ENCODE results near the gene DAW1. TPM values are rescaled to one million over a fixed set of nuclear protein-coding genes. Genes with fewer than 3 reads are reported as not detected.

The DAW1 gene, protein sequence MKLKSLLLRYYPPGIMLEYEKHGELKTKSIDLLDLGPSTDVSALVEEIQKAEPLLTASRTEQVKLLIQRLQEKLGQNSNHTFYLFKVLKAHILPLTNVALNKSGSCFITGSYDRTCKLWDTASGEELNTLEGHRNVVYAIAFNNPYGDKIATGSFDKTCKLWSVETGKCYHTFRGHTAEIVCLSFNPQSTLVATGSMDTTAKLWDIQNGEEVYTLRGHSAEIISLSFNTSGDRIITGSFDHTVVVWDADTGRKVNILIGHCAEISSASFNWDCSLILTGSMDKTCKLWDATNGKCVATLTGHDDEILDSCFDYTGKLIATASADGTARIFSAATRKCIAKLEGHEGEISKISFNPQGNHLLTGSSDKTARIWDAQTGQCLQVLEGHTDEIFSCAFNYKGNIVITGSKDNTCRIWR
- polyA plus RNA-seq: under 1 TPM in 1 of 2 donors, not detected in 1; 0.01 TPM

DNA sequence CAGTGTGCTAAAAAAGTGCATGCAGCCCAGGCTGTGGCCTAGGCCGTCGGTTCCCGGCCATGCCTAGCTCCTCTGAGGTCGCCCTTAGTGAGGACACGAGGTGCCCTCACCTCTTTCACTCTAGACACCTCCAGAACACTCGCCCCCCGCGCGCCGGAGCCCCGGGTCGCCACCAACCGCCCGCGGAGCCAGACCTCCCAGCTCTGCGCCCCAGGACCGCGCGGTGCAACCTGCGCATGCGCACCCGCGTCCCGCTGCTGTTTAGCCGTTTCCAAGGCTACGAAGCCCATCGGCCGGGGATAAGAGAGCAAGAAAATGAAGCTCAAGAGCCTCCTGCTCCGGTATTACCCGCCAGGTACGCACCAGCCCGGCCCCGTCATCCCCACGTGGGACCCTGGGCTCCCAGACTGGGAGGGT lies at the start of gene DAW1:
DAW1 (plus strand) TSS at position 257 of the 417 bp plus-strand sequence; CDS start at position 316, 59 bp downstream.
- Histone ChIP-seq H3K4me3 (ENCODE audit: low read depth in 1 of 2, low read length in 2 of 2) (peak within 1 kb of the TSS in 1 of 2 donors; percentile 14), H3K9me3 (ENCODE audit: control insufficient read depth in 2 of 2, insufficient read depth in 1 of 2, low read depth in 1 of 2, low read length in 1 of 2) (no peaks in the 10 kb centered on the region), H3K36me3 (ENCODE audit: control insufficient read depth in 2 of 2, insufficient read depth in 2 of 2, low read length in 1 of 2) (no peaks in the 10 kb centered on the region), H3K4me1 (ENCODE audit: control insufficient read depth in 2 of 2, insufficient read depth in 2 of 2, low read length in 1 of 2) (peaks cover 4 to 5% of the 10 kb centered on the region in 2 donors), H3K27ac (ENCODE audit: low read depth in 2 of 2, low read length in 1 of 2) (no peak within 1 kb of the TSS), H3K27me3 (ENCODE audit: control insufficient read depth in 1 of 2, insufficient read depth in 2 of 2, low read length in 2 of 2) (peaks cover 0 to 3% of the 10 kb centered on the region in 2 donors)
- WGBS, 2 donors: 7 to 9% methylated on average over 34 of the region's 34 CpGs

GRCh38 chr2:227822416-227823003 lies 48.9 kb upstream of the DAW1 start:
- 78 to 94% methylated on average over 2 of the region's 2 CpGs for WGBS, 2 donors
- no peaks in the 10 kb centered on the region for H3K9me3 ChIP-seq (ENCODE audit: control insufficient read depth in 2 of 2, insufficient read depth in 1 of 2, low read depth in 1 of 2, low read length in 1 of 2)

DNA sequence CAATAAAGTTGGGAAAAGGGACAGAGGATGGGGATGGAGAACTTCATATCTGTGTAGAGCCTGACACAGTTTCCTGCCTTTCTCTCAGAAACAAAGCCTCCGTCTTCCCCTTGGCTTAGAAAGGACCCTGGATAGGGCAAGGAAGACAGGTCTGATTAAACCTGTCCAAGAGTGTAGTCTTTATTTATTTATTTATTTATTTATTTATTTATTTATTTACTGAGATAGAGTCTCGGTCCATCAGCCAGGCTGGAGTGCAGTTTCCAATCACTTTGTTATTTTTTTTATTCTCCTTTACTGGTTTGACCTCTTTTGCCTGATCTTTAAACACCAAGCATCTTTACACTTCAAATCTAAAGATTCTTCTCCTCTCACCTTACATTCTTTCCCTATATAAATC lies 47.5 kb upstream of the DAW1 start:
- H3K9me3 ChIP-seq (ENCODE audit: control insufficient read depth in 2 of 2, insufficient read depth in 1 of 2, low read depth in 1 of 2, low read length in 1 of 2): no peaks in the 10 kb centered on the region
- no peak overlapping the region for H3K4me3 ChIP-seq (ENCODE audit: low read depth in 1 of 2, low read length in 2 of 2)
- H3K27ac ChIP-seq (ENCODE audit: low read depth in 2 of 2, low read length in 1 of 2): no peak overlapping the region
- no peaks in the 10 kb centered on the region for H3K27me3 ChIP-seq (ENCODE audit: control insufficient read depth in 1 of 2, insufficient read depth in 2 of 2, low read length in 2 of 2)
- 53 to 84% methylated on average over 2 of the region's 2 CpGs for WGBS, 2 donors
- peaks cover 3 to 6% of the 10 kb centered on the region in 2 donors for H3K4me1 ChIP-seq (ENCODE audit: control insufficient read depth in 2 of 2, insufficient read depth in 2 of 2, low read length in 1 of 2)
- no peaks in the 10 kb centered on the region for H3K36me3 ChIP-seq (ENCODE audit: control insufficient read depth in 2 of 2, insufficient read depth in 2 of 2, low read length in 1 of 2)

More at GRCh38 chr2:227822416-227823003, 48.9 kb upstream of the DAW1 start:
- no peak overlapping the region for H3K27ac ChIP-seq (ENCODE audit: low read depth in 2 of 2, low read length in 1 of 2)
- no peaks in the 10 kb centered on the region for H3K27me3 ChIP-seq (ENCODE audit: control insufficient read depth in 1 of 2, insufficient read depth in 2 of 2, low read length in 2 of 2)
- no peak overlapping the region for H3K4me3 ChIP-seq (ENCODE audit: low read depth in 1 of 2, low read length in 2 of 2)
- H3K36me3 ChIP-seq (ENCODE audit: control insufficient read depth in 2 of 2, insufficient read depth in 2 of 2, low read length in 1 of 2): no peaks in the 10 kb centered on the region
- H3K4me1 ChIP-seq (ENCODE audit: control insufficient read depth in 2 of 2, insufficient read depth in 2 of 2, low read length in 1 of 2): peaks cover 3 to 9% of the 10 kb centered on the region in 2 donors

DNA sequence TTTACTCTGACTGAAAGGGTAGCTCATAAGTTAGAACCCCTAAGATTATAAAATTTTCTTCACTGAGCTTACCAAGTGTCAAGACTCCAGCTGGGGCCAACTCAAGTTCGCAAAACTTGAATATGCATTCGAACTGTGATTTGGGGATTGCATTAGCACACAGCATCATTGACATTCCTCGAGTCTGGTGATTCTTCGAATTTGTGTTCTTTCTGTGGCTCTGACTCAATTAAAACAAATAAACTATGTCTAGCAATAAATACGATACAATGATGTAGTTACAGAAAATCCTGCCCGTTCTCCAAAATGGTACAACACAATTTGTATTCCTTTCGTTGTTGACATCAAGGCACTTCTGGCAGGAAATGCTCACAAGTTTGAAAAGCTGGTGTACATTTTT lies 46.7 kb upstream of the DAW1 start:
- Histone ChIP-seq H3K4me1 (ENCODE audit: control insufficient read depth in 2 of 2, insufficient read depth in 2 of 2, low read length in 1 of 2) (peaks cover 3 to 6% of the 10 kb centered on the region in 2 donors), H3K27me3 (ENCODE audit: control insufficient read depth in 1 of 2, insufficient read depth in 2 of 2, low read length in 2 of 2) (no peaks in the 10 kb centered on the region)
- WGBS, 2 donors: 91% methylated on average over 7 of the region's 7 CpGs

GRCh38 chr2:227826019-227826521 lies 45.4 kb upstream of the DAW1 start:
- Histone ChIP-seq H3K4me3 (ENCODE audit: low read depth in 1 of 2, low read length in 2 of 2) (no peak overlapping the region), H3K36me3 (ENCODE audit: control insufficient read depth in 2 of 2, insufficient read depth in 2 of 2, low read length in 1 of 2) (no peaks in the 10 kb centered on the region)
- WGBS, 2 donors: 36 to 47% methylated on average over 10 of the region's 10 CpGs

More for the DNA sequence above, 46.7 kb upstream of the DAW1 start:
- no peaks in the 10 kb centered on the region for H3K9me3 ChIP-seq (ENCODE audit: control insufficient read depth in 2 of 2, insufficient read depth in 1 of 2, low read depth in 1 of 2, low read length in 1 of 2)
- no peak overlapping the region for H3K4me3 ChIP-seq (ENCODE audit: low read depth in 1 of 2, low read length in 2 of 2)
- no peaks in the 10 kb centered on the region for H3K36me3 ChIP-seq (ENCODE audit: control insufficient read depth in 2 of 2, insufficient read depth in 2 of 2, low read length in 1 of 2)
- no peak overlapping the region for H3K27ac ChIP-seq (ENCODE audit: low read depth in 2 of 2, low read length in 1 of 2)

GRCh38 chr2:227826563-227826962 lies 44.9 kb upstream of the DAW1 start:
- Histone ChIP-seq H3K4me3 (ENCODE audit: low read depth in 1 of 2, low read length in 2 of 2) (no peak overlapping the region), H3K36me3 (ENCODE audit: control insufficient read depth in 2 of 2, insufficient read depth in 2 of 2, low read length in 1 of 2) (no peaks in the 10 kb centered on the region), H3K4me1 (ENCODE audit: control insufficient read depth in 2 of 2, insufficient read depth in 2 of 2, low read length in 1 of 2) (peaks cover 3 to 6% of the 10 kb centered on the region in 2 donors), H3K9me3 (ENCODE audit: control insufficient read depth in 2 of 2, insufficient read depth in 1 of 2, low read depth in 1 of 2, low read length in 1 of 2) (no peaks in the 10 kb centered on the region), H3K27me3 (ENCODE audit: control insufficient read depth in 1 of 2, insufficient read depth in 2 of 2, low read length in 2 of 2) (no peaks in the 10 kb centered on the region), H3K27ac (ENCODE audit: low read depth in 2 of 2, low read length in 1 of 2) (peak overlapping the region; percentile 58 to 89)
- 13 to 35% methylated on average over 2 of the region's 2 CpGs for WGBS, 2 donors

More at GRCh38 chr2:227826019-227826521, 45.4 kb upstream of the DAW1 start:
- H3K9me3 ChIP-seq (ENCODE audit: control insufficient read depth in 2 of 2, insufficient read depth in 1 of 2, low read depth in 1 of 2, low read length in 1 of 2): no peaks in the 10 kb centered on the region
- peak overlapping the region; percentile 58 to 89 for H3K27ac ChIP-seq (ENCODE audit: low read depth in 2 of 2, low read length in 1 of 2)
- peaks cover 3 to 6% of the 10 kb centered on the region in 2 donors for H3K4me1 ChIP-seq (ENCODE audit: control insufficient read depth in 2 of 2, insufficient read depth in 2 of 2, low read length in 1 of 2)
- no peaks in the 10 kb centered on the region for H3K27me3 ChIP-seq (ENCODE audit: control insufficient read depth in 1 of 2, insufficient read depth in 2 of 2, low read length in 2 of 2)

GRCh38 chr2:227827143-227827542 lies 44.3 kb upstream of the DAW1 start:
- Histone ChIP-seq H3K27ac (ENCODE audit: low read depth in 2 of 2, low read length in 1 of 2) (peak overlapping the region; percentile 34 to 58), H3K36me3 (ENCODE audit: control insufficient read depth in 2 of 2, insufficient read depth in 2 of 2, low read length in 1 of 2) (no peaks in the 10 kb centered on the region), H3K27me3 (ENCODE audit: control insufficient read depth in 1 of 2, insufficient read depth in 2 of 2, low read length in 2 of 2) (no peaks in the 10 kb centered on the region), H3K4me3 (ENCODE audit: low read depth in 1 of 2, low read length in 2 of 2) (no peak overlapping the region), H3K9me3 (ENCODE audit: control insufficient read depth in 2 of 2, insufficient read depth in 1 of 2, low read depth in 1 of 2, low read length in 1 of 2) (no peaks in the 10 kb centered on the region), H3K4me1 (ENCODE audit: control insufficient read depth in 2 of 2, insufficient read depth in 2 of 2, low read length in 1 of 2) (peaks cover 3 to 6% of the 10 kb centered on the region in 2 donors)
- 85% methylated on average over 7 of the region's 7 CpGs for WGBS, 2 donors

DNA sequence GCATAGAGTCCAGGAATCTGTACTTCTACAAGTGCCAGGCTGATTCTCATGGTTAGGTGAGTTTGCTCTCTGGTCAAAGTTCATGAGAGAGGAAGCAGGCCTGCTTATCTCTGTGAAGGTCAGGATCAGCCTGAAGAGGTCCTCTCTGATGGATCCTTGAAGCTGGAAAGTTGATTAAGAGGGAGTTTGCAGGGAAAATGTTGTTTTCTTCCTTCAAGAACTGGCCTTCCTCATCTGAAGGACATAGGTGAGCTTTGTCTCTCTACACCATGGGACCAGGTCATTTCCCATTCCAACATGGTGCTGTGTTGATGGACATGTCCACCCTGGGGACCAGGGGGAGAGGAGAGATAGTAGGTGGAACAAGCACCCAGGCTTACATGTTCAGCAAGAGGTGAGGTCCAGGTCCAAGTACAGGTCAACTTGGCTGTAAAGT lies 42.9 kb upstream of the DAW1 start:
- Histone ChIP-seq H3K36me3 (ENCODE audit: control insufficient read depth in 2 of 2, insufficient read depth in 2 of 2, low read length in 1 of 2) (no peaks in the 10 kb centered on the region), H3K27me3 (ENCODE audit: control insufficient read depth in 1 of 2, insufficient read depth in 2 of 2, low read length in 2 of 2) (no peaks in the 10 kb centered on the region), H3K9me3 (ENCODE audit: control insufficient read depth in 2 of 2, insufficient read depth in 1 of 2, low read depth in 1 of 2, low read length in 1 of 2) (no peaks in the 10 kb centered on the region), H3K27ac (ENCODE audit: low read depth in 2 of 2, low read length in 1 of 2) (no peak overlapping the region), H3K4me3 (ENCODE audit: low read depth in 1 of 2, low read length in 2 of 2) (no peak overlapping the region), H3K4me1 (ENCODE audit: control insufficient read depth in 2 of 2, insufficient read depth in 2 of 2, low read length in 1 of 2) (peaks cover 3 to 6% of the 10 kb centered on the region in 2 donors)

- H3K27ac ChIP-seq (ENCODE audit: low read depth in 2 of 2, low read length in 1 of 2): no peak overlapping the region
- no peaks in the 10 kb centered on the region for H3K27me3 ChIP-seq (ENCODE audit: control insufficient read depth in 1 of 2, insufficient read depth in 2 of 2, low read length in 2 of 2)
- no peaks in the 10 kb centered on the region for H3K9me3 ChIP-seq (ENCODE audit: control insufficient read depth in 2 of 2, insufficient read depth in 1 of 2, low read depth in 1 of 2, low read length in 1 of 2)
- H3K36me3 ChIP-seq (ENCODE audit: control insufficient read depth in 2 of 2, insufficient read depth in 2 of 2, low read length in 1 of 2): no peaks in the 10 kb centered on the region
- H3K4me1 ChIP-seq (ENCODE audit: control insufficient read depth in 2 of 2, insufficient read depth in 2 of 2, low read length in 1 of 2): peaks cover 3 to 6% of the 10 kb centered on the region in 2 donors
- H3K4me3 ChIP-seq (ENCODE audit: low read depth in 1 of 2, low read length in 2 of 2): no peak overlapping the region
- 83 to 91% methylated on average over 2 of the region's 2 CpGs for WGBS, 2 donors
Observed at GRCh38 chr2:227829337-227829736, 42.1 kb upstream of the DAW1 start.

Data from esophagus (tissue), 2 donors.